Heart right ventricle (tissue), 16 donors: ENCODE measurements around the gene ZSCAN5C. TPM values are rescaled to one million over a fixed set of nuclear protein-coding genes. Genes with fewer than 3 reads are reported as not detected.
"Not testable (repeated sequence)": the region's sequence is repeated elsewhere in the genome, so short reads cannot be mapped to it uniquely, and the experiment has no call there.

Source experiments
- ATAC-seq, 8 donors: fragments of 200-7000 bp; cut with Tn5 transposase; one replicate each; pipeline ENCODE4 v1.9.1; 2020; ENCODE audit warnings: mild to moderate bottlenecking in 8 of 8, moderate library complexity in 8 of 8, moderate number of reproducible peaks in 1 of 8
- DNase-seq, 2 donors: peaks; one replicate each; pipeline ENCODE4 v3.0.0-alpha.2; 2020
- H3K27ac ChIP-seq, 10 donors: fragments of 200-600 bp; sonication (generic) in 2 of 10; one replicate each; pipeline versions ENCODE4 v1.5.0 to v1.8.0; 2020 to 2022; ENCODE audit warnings: mild to moderate bottlenecking in 3 of 10
- H3K27me3 ChIP-seq, 7 donors: fragments of 200-600 bp; one replicate each; pipeline ENCODE4 v1.8.0; 2021 to 2022; ENCODE audit warnings: mild to moderate bottlenecking in 2 of 7
- H3K36me3 ChIP-seq, 9 donors: fragments of 200-600 bp; sonication (generic) in 1 of 9; one replicate each; pipeline versions ENCODE4 v1.5.0 to v1.8.0; 2020 to 2022; ENCODE audit warnings: mild to moderate bottlenecking in 2 of 9
- H3K4me1 ChIP-seq, 9 donors: fragments of 200-600 bp; sonication (generic) in 1 of 9; one replicate each; pipeline versions ENCODE4 v1.5.0 to v1.8.0; 2020 to 2022; ENCODE audit warnings: mild to moderate bottlenecking in 4 of 9
- H3K4me3 ChIP-seq, 10 donors: fragments of 200-600 bp; sonication (generic) in 2 of 10; one replicate each; pipeline versions ENCODE4 v1.5.0 to v1.8.0; 2020 to 2022; ENCODE audit warnings: mild to moderate bottlenecking in 7 of 10, moderate library complexity in 2 of 10
- H3K9me3 ChIP-seq, 11 donors: fragments of 200-600 bp in 10 of 11; sonication (generic) in 2 of 11; one replicate each; pipeline versions ENCODE4 v1.5.0 to v1.8.0; 2013 to 2022; ENCODE audit warnings: mild to moderate bottlenecking in 2 of 11, control low read depth in 1 of 11, moderate library complexity in 1 of 11
- whole genome bisulfite sequencing, 2 donors: extraction: QIAGEN DNeasy Blood & Tissue Kit; methylation state at CpG; one replicate each; pipeline ENCODE4 v1.1.7; 2013; ENCODE audit warnings: inconsistent platforms in 1 of 2; 5-methylcytosine and 5-hydroxymethylcytosine counted together
- intact Hi-C, 10 donors: fragments of 100-400 bp; cut with DNase I; formaldehyde crosslinking; loops; one replicate each; pipeline versions ENCODE4 v1.11.1 to v1.14.2; 2022
- polyA plus RNA-seq, 2 donors: library from polyadenylated mRNA; stranded (reverse); fragments of 200-250 nt; gene quantifications; one replicate each; pipeline ENCODE4 v1.2.3, GENCODE V29; 2013
- total RNA-seq, 10 donors: library from RNA; stranded (reverse); fragmentation: NEBNext Ultra II Directional in 3 of 10; extraction: Animal tissue kit (Norgen Biotek cat#: 25700) in 3 of 10; gene quantifications; one replicate each; pipeline versions ENCODE4 v1.2.1 to v1.2.4, GENCODE V29; 2021 to 2023
- TF ChIP-seq, protein P1 (sequence below), 9 donors: fragments of 200-600 bp; sonication (generic) in 2 of 9; IDR thresholded peaks; one replicate each; pipeline versions ENCODE4 v1.5.0 to v1.8.0; 2021 to 2022; ENCODE audit warnings: antibody characterized with exemption in 9 of 9, mild to moderate bottlenecking in 5 of 9, moderate library complexity in 1 of 9
- donor health status: Arrhythmogenic right ventricular cardiomyopathy.
- donor health status: ischemic (EF 13 %, LVEDD 7.1; RV severe dilation, severe dysfunction).
- donor health status: healthy with polysubstance abuse.
- donor health status: DM: no; HTN: yes; CAD: no.
- donor health status: DM: no; HTN: no; CAD: no.
- donor health status: ischemic (EF 25% LVEDD 6.9; RV normal size, moderate dysfunction).
- donor health status: ischemic (EF 25% LVEDD 5.7; RV mildly dilated, moderate dysfunction).
- donor health status: healthy.
- donor health status: DM: yes; HTN: yes; CAD: no.
- donor health status: Ischemic cardiomyopathy.
- donor health status: ischemic (EF 35%, LVEDD 5.7; RV mildly dilated, moderate dysfunction).
- donor health status: nonischemic (EF 11% LVEDD 7.7; RV severe dilation, severe dysfunction).
- donor health status: DM: yes; HTN: yes; CAD: no.
- donor health status: PGD.
- donor health status: ischemic (EF 29% LVEDD 5.4; RV normal size, mild dysfunction).
- donor health status: nonischemic (EF 23%, LVEDD 6.1; RV moderate dilation, normal function).

ZSCAN5C gene
- total and polyA plus RNA-seq, 12 donors = not detected

DNA sequence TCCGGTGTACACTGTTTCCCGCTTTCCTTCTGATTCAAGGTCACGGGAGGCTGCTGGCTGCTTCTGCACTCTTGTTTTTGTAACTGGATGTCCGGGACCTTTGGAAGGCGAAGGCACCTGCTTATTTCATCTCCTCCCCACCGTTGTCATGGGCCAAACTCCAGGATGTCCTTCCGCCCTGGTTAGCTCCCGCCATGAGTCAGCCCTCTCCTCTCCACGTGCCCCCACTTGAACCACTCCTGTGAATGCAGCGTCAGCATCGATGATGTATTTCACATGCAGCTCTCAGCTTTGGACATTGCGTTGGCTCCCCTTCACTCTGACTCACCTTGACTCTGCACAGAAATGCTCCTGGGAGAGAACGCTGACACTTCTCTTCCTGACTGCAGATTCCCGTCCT, 31.8 kb upstream of the ZSCAN5C start:
- TF ChIP-seq, protein P1, sequence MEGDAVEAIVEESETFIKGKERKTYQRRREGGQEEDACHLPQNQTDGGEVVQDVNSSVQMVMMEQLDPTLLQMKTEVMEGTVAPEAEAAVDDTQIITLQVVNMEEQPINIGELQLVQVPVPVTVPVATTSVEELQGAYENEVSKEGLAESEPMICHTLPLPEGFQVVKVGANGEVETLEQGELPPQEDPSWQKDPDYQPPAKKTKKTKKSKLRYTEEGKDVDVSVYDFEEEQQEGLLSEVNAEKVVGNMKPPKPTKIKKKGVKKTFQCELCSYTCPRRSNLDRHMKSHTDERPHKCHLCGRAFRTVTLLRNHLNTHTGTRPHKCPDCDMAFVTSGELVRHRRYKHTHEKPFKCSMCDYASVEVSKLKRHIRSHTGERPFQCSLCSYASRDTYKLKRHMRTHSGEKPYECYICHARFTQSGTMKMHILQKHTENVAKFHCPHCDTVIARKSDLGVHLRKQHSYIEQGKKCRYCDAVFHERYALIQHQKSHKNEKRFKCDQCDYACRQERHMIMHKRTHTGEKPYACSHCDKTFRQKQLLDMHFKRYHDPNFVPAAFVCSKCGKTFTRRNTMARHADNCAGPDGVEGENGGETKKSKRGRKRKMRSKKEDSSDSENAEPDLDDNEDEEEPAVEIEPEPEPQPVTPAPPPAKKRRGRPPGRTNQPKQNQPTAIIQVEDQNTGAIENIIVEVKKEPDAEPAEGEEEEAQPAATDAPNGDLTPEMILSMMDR (IDR thresholded peaks at IDR 0.05) = no peak
- no peaks in the 10 kb centered on the region for H3K36me3 ChIP-seq
- no peak overlapping the region for H3K4me3 ChIP-seq
- peak overlapping the region in 3 of 10 donors; percentile 15 to 60 (median 15) for H3K27ac ChIP-seq
- no peaks in the 10 kb centered on the region for H3K9me3 ChIP-seq
- H3K4me1 ChIP-seq = peaks cover 0 to 9% (median 4%) of the 10 kb centered on the region in 9 donors
- peaks cover 0 to 18% (median 6%) of the 10 kb centered on the region in 7 donors for H3K27me3 ChIP-seq
- intact Hi-C loops = loop anchor here in 6 of 10 donors (2.0 to 10.0 kb wide), 6 partner anchors 89 to 185 kb away; no protein-coding TSS in a partner anchor
- 48 to 51% methylated on average over 14 of the region's 14 CpGs for WGBS, 2 donors
- ATAC-seq (peak in 7 of 8 donors; percentile 34 to 85 (median 75)), DNase-seq (peak in 1 of 2 donors; percentile 26)

DNA sequence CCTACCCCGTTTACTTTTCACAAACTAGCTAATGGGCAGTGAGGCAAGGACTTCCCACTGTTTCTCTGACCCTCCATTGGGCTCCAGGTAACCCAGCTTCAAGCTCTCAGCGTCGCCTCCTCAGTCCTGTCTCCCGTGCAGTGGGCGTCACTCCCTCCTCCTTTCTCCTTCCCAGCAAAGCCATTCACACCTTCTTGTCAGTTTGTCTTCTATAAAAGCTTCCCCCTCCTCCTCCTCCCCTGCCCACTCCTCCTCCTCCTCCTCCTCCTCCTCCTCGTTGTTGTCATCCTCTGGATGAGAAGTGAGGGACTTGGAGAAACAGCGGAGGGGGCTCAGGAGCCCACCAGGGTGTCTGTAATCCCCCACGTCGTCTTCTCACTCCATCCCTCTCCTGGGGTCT, 28.0 kb upstream of the ZSCAN5C start:
- 13 to 15% methylated on average over 8 to 9 of the region's 9 CpGs for whole genome bisulfite sequencing, 2 donors
- H3K4me1 ChIP-seq = peaks cover 0 to 9% (median 4%) of the 10 kb centered on the region in 9 donors
- H3K27ac ChIP-seq = no peak overlapping the region
- TF ChIP-seq, protein P1 (IDR thresholded peaks at IDR 0.05) = no peak
- DNase-seq = no peak
- intact Hi-C loops = loop anchor here in 4 of 10 donors (5.0 to 10.0 kb wide), 4 partner anchors 97 to 181 kb away; no protein-coding TSS in a partner anchor
- no peaks in the 10 kb centered on the region for H3K36me3 ChIP-seq
- peaks cover 0 to 45% (median 29%) of the 10 kb centered on the region in 7 donors for H3K27me3 ChIP-seq
- no peak for ATAC-seq
- H3K9me3 ChIP-seq = no peaks in the 10 kb centered on the region
- H3K4me3 ChIP-seq = no peak overlapping the region

DNA sequence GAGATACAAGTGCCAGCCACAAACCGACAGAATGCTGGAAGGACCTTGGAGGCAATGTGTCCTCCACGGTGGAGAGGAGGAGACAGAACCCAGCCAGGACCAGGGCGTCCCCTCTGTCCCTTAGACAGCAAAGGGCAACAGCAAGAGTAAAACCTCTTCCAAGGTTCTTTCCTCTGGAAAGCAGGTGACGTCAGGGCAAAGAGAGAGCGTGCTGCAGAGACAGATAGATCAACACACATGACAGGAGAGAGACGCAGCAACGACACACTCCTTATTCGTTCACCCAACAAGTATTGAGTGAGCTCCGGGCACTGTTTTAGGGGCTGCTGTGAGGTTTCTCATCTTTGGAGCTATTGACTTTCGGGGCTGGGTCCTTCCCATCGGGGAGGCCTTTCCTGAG, 27.5 kb upstream of the ZSCAN5C start:
- Histone ChIP-seq H3K4me3 (no peak overlapping the region), H3K27me3 (peaks cover 0 to 45% (median 29%) of the 10 kb centered on the region in 7 donors), H3K27ac (no peak overlapping the region), H3K36me3 (no peaks in the 10 kb centered on the region), H3K4me1 (peaks cover 0 to 9% (median 4%) of the 10 kb centered on the region in 9 donors), H3K9me3 (no peaks in the 10 kb centered on the region)
- ATAC-seq (no peak), DNase-seq (no peak)
- WGBS, 2 donors = 44 to 45% methylated on average over 11 of the region's 11 CpGs
- intact Hi-C loops = loop anchor here in 4 of 10 donors (5.0 to 10.0 kb wide), 4 partner anchors 97 to 180 kb away; no protein-coding TSS in a partner anchor
- TF ChIP-seq, protein P1 (IDR thresholded peaks at IDR 0.05) = no peak

DNA sequence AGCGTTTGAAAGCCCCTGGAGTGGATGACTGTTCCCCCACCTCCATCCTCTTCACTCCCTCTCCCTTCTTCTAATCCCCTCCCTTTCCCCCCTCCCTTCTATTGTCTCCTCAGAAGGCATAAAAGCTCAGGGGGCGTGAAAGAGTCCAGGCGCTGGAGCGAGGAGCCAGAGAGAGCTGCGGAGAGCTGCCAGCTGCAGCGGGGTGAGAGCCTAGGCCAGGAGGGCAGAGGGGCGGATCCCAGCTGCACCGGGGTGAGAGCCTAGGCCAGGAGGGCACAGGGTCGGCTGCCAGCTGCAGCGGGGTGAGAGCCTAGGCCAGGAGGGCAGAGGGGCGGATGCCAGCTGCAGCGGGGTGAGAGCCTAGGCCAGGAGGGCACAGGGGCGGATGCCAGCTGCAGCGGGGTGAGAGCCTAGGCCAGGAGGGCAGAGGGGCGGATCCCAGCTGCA, 26.2 kb upstream of the ZSCAN5C start, which contains the start of gene GALP:
Gene GALP (plus strand): TSS at position 148 of the 447 bp plus-strand sequence. CDS start 1,101 bp downstream, outside the sequence.
- not testable (repeated sequence) for H3K36me3 ChIP-seq, ATAC-seq
- intact Hi-C loops = loop anchor here in 2 of 10 donors (10.0 kb wide), 2 partner anchors 169 to 179 kb away; no protein-coding TSS in a partner anchor

DNA sequence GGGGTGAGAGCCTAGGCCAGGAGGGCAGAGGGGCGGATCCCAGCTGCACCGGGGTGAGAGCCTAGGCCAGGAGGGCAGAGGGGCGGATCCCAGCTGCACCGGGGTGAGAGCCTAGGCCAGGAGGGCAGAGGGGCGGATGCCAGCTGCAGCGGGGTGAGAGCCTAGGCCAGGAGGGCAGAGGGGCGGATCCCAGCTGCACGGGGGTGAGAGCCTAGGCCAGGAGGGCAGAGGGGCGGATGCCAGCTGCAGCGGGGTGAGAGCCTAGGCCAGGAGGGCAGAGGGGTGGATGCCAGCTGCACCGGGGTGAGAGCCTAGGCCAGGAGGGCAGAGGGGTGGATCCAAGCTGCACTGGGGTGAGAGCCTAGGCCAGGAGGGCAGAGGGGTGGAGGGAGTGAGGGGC, 25.8 kb upstream of the ZSCAN5C start:
- H3K27ac ChIP-seq, DNase-seq: not testable (repeated sequence)

More for the DNA sequence above, 26.2 kb upstream of the ZSCAN5C start, which contains the start of gene GALP:
- WGBS, 2 donors = 46 to 47% methylated on average over 15 of the region's 15 CpGs
- H3K27me3 ChIP-seq = peaks cover 0 to 45% (median 29%) of the 10 kb centered on the region in 7 donors
- H3K9me3 ChIP-seq, H3K4me3 ChIP-seq, H3K27ac ChIP-seq, DNase-seq, H3K4me1 ChIP-seq: not testable (repeated sequence)

More for the DNA sequence above, 25.8 kb upstream of the ZSCAN5C start:
- not testable (repeated sequence) for ATAC-seq, H3K4me3 ChIP-seq, H3K9me3 ChIP-seq, H3K4me1 ChIP-seq, H3K36me3 ChIP-seq
- 80 to 81% methylated on average over 9 of the region's 11 CpGs for WGBS, 2 donors
- intact Hi-C loops = loop anchor here in 2 of 10 donors (10.0 kb wide), 2 partner anchors 168 to 178 kb away; no protein-coding TSS in a partner anchor
- peaks cover 0 to 45% (median 29%) of the 10 kb centered on the region in 7 donors for H3K27me3 ChIP-seq
